Measurements from ENCODE around the gene SIGLEC9.
"Not testable (repeated sequence)": the region's sequence is repeated elsewhere in the genome, so short reads cannot be mapped to it uniquely, and the experiment has no call there.

The SIGLEC9 gene

DNA sequence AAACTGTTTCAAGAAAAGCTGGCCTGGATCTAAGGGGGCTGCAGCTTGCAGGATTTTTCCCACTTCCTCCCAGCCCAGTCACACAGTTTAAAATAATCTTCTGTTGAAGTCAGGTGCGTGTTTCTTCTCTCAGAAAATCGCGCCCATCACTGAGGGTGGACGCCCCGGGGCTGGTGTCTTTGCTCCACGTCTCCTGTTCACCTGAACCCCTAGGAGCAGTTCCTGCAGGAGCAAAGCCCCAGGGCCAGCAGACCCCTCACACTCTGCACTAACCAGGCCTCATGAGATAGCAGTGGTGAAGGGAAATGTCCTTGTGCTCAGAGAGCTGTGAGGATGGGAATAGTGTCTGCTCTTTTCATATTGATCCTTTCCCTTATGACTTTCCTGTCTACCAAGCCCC is 16.5 kb downstream of the SIGLEC9 start:
- H3K27ac ChIP-seq: no peak overlapping the region
- TF ChIP-seq, protein P1, sequence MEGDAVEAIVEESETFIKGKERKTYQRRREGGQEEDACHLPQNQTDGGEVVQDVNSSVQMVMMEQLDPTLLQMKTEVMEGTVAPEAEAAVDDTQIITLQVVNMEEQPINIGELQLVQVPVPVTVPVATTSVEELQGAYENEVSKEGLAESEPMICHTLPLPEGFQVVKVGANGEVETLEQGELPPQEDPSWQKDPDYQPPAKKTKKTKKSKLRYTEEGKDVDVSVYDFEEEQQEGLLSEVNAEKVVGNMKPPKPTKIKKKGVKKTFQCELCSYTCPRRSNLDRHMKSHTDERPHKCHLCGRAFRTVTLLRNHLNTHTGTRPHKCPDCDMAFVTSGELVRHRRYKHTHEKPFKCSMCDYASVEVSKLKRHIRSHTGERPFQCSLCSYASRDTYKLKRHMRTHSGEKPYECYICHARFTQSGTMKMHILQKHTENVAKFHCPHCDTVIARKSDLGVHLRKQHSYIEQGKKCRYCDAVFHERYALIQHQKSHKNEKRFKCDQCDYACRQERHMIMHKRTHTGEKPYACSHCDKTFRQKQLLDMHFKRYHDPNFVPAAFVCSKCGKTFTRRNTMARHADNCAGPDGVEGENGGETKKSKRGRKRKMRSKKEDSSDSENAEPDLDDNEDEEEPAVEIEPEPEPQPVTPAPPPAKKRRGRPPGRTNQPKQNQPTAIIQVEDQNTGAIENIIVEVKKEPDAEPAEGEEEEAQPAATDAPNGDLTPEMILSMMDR (conservative IDR thresholded peaks at IDR 0.05): no peak
- TF ChIP-seq ZFX (IDR thresholded peaks at IDR 0.05): no peak

DNA sequence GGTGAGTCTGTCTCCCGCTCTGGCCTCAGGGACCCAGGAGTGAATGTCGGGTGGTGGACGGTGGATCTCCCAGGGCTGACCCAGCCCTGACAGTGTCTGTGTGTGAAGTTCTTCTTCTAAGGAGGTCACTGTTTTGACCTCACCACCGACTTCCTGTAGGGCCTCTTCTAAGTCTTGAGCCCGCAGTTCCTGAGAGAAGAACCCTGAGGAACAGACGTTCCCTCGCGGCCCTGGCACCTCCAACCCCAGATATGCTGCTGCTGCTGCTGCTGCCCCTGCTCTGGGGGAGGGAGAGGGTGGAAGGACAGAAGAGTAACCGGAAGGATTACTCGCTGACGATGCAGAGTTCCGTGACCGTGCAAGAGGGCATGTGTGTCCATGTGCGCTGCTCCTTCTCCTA is 17.4 kb downstream of the SIGLEC9 start, which contains the start of gene SIGLEC7:
Gene SIGLEC7, plus strand, starts transcription at position 183 of the 400 bp plus-strand sequence. Its CDS starts 69 bp downstream, at position 252.
- H3K27ac ChIP-seq: no peak within 1 kb of the TSS
- TF ChIP-seq ZFX (IDR thresholded peaks at IDR 0.05): no peak
- TF ChIP-seq, protein P1 (conservative IDR thresholded peaks at IDR 0.05): no peak

DNA sequence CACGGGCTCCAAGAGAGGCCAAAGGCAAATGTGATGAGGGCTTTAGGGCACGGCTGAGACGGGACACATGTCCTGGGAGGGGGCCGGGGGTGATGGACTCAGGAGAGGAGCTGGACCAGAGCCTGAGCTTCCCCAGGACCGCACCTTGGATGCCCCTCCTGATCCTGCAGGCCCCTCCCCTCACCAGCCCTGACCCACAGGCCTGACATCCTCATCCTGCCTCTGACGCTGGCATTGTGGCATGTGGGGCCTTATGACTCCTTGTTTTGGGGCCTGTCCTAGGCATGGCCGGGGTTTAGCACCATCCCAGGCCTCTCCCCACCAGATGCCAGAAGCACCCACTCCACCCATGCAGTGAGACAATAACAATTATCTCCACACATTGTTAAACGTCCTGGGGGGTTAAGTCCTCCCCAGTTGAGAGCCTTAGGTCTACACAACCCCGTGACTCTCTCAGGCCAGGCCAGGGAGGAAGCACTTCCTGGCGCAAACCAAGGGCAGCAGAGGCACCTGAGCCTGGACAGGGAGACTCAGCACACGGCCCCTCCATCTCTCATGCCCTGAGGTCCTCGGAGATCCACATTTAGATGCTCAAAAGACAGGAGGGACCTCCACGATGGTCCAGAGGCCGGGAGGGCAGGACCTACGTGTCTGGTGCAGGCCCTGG is 18.2 kb downstream of the SIGLEC9 start:
- not testable (repeated sequence) for H3K27ac ChIP-seq

DNA sequence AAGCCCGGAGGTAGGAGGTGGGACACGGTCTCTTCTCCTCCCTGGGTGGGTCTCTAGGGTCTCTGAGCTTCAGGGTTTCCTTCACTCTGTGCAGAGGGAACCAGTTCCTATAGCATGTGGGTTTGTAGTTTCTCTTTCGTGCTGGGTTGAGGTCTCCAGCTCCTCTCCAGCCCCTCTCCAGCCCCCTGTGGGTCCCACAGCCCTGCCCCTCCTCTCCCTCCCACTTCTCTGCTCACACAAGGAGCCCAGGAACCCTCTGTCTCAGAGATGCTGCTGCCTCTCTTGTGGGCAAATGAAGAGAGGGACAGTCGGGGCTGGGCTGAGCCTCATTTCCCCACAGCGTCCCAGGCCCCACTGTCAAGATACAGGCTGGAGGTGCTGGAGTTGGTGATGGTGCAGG is 18.8 kb downstream of the SIGLEC9 start:
- no peak for TF ChIP-seq ZFX (IDR thresholded peaks at IDR 0.05)
- H3K27ac ChIP-seq: no peak overlapping the region

DNA sequence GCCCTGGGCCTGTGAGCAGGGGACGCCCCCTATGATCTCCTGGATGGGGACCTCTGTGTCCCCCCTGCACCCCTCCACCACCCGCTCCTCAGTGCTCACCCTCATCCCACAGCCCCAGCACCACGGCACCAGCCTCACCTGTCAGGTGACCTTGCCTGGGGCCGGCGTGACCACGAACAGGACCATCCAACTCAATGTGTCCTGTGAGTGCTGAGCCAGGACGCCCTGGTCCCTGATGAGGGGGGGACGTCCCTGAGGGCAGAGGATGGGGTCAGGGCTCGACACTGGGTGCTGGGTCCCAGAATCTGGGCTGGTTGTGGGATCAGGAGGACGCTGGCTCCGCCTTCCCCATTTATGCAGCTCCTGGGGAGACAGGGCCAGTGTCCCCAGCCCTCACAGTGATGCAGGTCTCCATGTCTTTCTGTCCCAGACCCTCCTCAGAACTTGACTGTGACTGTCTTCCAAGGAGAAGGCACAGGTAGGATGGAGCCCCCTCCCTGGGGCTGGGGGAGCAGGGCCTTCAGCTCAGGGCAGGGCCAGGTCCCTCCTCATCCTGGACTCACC is 19.9 kb downstream of the SIGLEC9 start:
- TF ChIP-seq, protein P1 (conservative IDR thresholded peaks at IDR 0.05): no peak
- no peak for TF ChIP-seq ZFX (IDR thresholded peaks at IDR 0.05)
- H3K27ac ChIP-seq: no peak overlapping the region

DNA sequence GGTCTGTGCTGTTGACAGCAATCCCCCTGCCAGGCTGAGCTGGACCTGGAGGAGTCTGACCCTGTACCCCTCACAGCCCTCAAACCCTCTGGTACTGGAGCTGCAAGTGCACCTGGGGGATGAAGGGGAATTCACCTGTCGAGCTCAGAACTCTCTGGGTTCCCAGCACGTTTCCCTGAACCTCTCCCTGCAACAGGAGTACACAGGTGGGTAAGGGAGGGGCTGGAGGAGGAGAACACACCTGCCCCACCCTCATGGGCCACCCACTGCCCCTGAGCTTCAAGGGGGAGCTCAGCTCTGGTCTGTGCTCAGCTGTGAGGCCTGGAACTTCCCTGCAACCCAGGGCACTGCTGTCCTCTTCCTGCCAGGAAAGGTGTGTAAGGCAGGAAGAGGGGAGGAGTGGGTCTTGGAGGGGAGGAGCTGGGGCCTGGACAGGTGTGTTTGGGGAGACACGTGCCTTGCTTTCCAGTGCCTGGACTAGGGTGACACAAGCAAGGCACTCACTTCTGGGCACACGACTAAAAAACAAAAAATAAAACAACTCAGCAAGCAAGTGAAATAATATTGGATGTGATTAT is 21.3 kb downstream of the SIGLEC9 start:
- H3K27ac ChIP-seq: no peak overlapping the region
- TF ChIP-seq, protein P1 (conservative IDR thresholded peaks at IDR 0.05): no peak
- no peak for TF ChIP-seq ZFX (IDR thresholded peaks at IDR 0.05)

DNA sequence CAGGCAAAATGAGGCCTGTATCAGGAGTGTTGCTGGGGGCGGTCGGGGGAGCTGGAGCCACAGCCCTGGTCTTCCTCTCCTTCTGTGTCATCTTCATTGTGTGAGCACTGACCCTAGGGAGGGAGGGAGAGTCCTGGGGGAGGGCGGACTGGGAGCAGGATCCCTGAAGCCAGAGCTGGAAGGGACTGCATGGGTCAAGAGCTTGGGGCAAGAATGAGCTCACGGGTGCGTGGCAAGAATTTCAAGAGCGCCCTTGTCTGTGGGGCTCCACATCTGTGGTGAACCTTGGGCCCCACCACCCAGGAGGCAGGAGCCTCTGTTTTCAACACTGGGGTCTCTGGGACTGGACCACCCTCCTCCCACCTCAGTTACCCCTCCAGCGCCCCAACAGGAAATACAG is 22.0 kb downstream of the SIGLEC9 start:
- TF ChIP-seq, protein P1 (conservative IDR thresholded peaks at IDR 0.05): no peak
- TF ChIP-seq ZFX (IDR thresholded peaks at IDR 0.05): no peak

DNA sequence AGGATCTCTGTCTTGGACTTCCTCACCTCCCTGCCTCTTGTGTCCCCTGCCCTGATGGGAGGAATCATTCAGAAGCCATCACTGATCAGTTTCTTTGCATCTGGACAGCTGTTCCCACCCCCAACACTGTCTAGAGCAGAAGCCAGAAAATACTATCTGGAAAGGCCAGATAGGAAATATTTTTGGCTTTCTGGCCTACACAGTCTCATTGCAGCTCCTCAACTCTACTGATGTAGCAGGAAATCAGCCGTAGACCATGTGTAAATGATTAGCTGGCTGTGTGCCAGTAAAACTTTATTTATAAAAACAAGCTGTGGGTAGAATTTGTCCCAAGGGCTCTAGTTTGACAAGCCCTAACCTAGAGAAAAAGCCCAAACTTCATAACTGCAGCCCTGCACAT is 23.0 kb downstream of the SIGLEC9 start:
- no peak for TF ChIP-seq ZFX (IDR thresholded peaks at IDR 0.05)
- TF ChIP-seq, protein P1 (conservative IDR thresholded peaks at IDR 0.05): no peak
- no peak overlapping the region for H3K27ac ChIP-seq

More for the DNA sequence above, 22.0 kb downstream of the SIGLEC9 start:
- no peak overlapping the region for H3K27ac ChIP-seq

Data from C4-2B (cell line).